Activated naive CD4-positive, alpha-beta T cell treated with anti-CD3 and anti-CD28 coated beads for 36 hours (primary cell): ENCODE data around the gene PAQR6. TPM values are rescaled to one million over a fixed set of nuclear protein-coding genes. Genes with fewer than 3 reads are reported as not detected.

ENCODE experiments used
- CTCF ChIA-PET: fragments of 350-600 bp; sonication (Branson Sonifier 250); formaldehyde crosslinking; loops from one replicate; lab custom pipeline; 2021; ENCODE audit warnings: antibody characterized with exemption; lab: Charles Lee
- DNase-seq: peaks from one replicate; pipeline ENCODE4 v3.0.0-alpha.2; 2020
- H3K27ac Mint-ChIP-seq: one replicate; pipeline ENCODE4 v1.8.0; 2021; ENCODE audit warnings: mild to moderate bottlenecking, mixed read lengths
- H3K27me3 Mint-ChIP-seq: one replicate; pipeline ENCODE4 v1.8.0; 2021; ENCODE audit warnings: low read depth, mixed read lengths
- H3K36me3 Mint-ChIP-seq: one replicate; pipeline ENCODE4 v1.8.0; 2021; ENCODE audit warnings: low read depth, mixed read lengths
- H3K4me1 Mint-ChIP-seq: one replicate; pipeline ENCODE4 v1.8.0; 2021; ENCODE audit warnings: low read depth, mixed read lengths
- H3K4me3 Mint-ChIP-seq: one replicate; pipeline ENCODE4 v1.8.0; 2021; ENCODE audit warnings: mild to moderate bottlenecking, moderate library complexity, mixed read lengths
- H3K9me3 Mint-ChIP-seq: one replicate; pipeline ENCODE4 v1.8.0; 2021; ENCODE audit warnings: mixed read lengths
- intact Hi-C: fragments of 100-400 bp; cut with micrococcal nuclease; formaldehyde crosslinking; loops from one replicate; pipeline ENCODE4 v1.15.1; 2023
- total RNA-seq, 2 experiments: library from RNA; stranded (reverse); gene quantifications; one replicate each; pipeline ENCODE4 v1.2.3, GENCODE V29; 2021

Gene PAQR6
- 1 to 10 TPM; 3.7 to 4.2 TPM for total RNA-seq

DNA sequence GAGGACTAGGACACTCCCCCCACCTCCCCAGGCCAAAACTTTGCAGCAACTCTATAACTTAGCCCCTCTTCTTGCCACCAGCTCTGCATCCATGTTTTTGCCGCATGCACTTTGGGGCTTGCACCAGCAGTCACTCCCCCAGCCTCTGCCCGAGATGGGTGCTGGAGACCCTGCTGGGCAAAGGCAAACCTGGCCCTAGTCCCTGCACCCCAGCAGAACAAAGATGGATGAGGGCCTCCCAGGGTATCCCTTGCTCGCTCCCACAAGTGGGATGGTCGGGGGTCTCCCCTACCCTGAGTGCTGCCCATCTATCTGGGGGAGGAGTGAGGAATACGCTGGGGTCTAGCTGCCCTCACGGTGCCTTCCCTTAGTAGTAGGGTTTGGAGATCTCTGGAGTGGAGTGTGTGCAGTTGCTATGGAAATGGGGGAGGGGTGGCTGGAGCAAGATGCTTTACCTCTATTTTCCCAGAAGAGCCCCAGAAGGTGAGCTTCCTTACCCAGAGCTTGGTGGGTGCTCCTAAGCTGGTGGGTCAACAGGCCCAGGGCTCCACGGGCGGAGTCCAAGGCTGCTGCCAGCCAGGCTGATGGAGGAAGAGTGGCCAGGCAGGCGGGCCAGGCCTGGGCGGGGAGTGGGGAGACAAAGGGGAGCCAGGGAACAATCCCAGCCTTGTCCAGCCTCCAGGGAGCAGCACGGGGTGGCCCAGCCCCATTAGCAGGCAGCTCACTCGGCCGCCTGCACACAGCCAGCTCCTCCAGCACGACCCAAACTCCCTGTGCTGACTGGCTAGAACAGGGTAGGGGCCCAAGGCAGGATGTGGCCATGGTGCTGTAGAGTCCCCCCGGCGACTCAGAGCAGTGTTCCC, at the start of gene PAQR6:
PAQR6 (minus strand) TSS at position 597 of the 863 bp plus-strand sequence. CDS start 1,325 bp downstream, outside the sequence.
- Mint-ChIP-seq H3K27me3 (no peaks in the 10 kb centered on the region), H3K4me3 (no peak within 1 kb of the TSS), H3K36me3 (peaks cover 7% of the 10 kb centered on the region), H3K4me1 (peaks cover 11% of the 10 kb centered on the region), H3K27ac (no peak within 1 kb of the TSS), H3K9me3 (no peaks in the 10 kb centered on the region)
- DNase-seq: no peak
- intact Hi-C loops: no loop called here
- CTCF ChIA-PET: interaction anchor here (1.0 kb wide), 1 partner anchor 12 kb away, joined by 3 read pairs; no protein-coding TSS in a partner anchor

GRCh38 chr1:156295391-156295947, 47.6 kb upstream of the PAQR6 start, which contains the start of gene GLMP:
Gene GLMP (minus strand): TSS chr1:156295679. CDS start chr1:156295645, 34 bp downstream.
- Mint-ChIP-seq H3K9me3 (no peaks in the 10 kb centered on the region), H3K27me3 (no peaks in the 10 kb centered on the region), H3K27ac (no peak within 1 kb of the TSS), H3K4me1 (peaks cover 18% of the 10 kb centered on the region), H3K4me3 (peak within 1 kb of the TSS; percentile 84), H3K36me3 (peaks cover 2% of the 10 kb centered on the region)
- peak; percentile 77 for DNase-seq
- CTCF ChIA-PET: no interaction called here
- intact Hi-C loops: loop anchor here (1.0 to 5.0 kb wide), 2 partner anchors 13 to 42 kb away; partner anchors contain the start of genes CCT3, SMG5 and TSACC

- no peaks in the 10 kb centered on the region for H3K27me3 Mint-ChIP-seq
- intact Hi-C loops: no loop called here
- CTCF ChIA-PET: no interaction called here
- DNase-seq: no peak
- H3K36me3 Mint-ChIP-seq: peaks cover 5% of the 10 kb centered on the region
- H3K4me3 Mint-ChIP-seq: no peak overlapping the region
- peaks cover 18% of the 10 kb centered on the region for H3K4me1 Mint-ChIP-seq
- no peaks in the 10 kb centered on the region for H3K9me3 Mint-ChIP-seq
- H3K27ac Mint-ChIP-seq: no peak overlapping the region
Measured at GRCh38 chr1:156293895-156294294, 46.0 kb upstream of the PAQR6 start.

DNA sequence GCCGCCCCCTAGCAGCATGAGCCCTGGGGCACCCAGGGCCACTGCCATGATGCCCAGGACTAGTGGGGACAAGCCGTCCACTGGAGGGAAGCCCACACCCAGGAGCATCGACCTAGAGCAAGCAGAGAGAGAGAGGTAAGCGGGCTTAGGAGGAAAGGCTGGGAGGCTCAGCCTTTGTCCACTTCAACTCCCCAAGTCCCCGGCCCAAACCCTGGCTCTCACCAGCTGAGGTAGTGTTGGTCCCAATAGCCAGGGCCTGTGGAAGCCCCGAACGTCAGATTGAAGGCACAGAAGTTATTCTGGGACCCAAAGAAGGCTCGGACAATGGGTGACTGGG, 45.2 kb upstream of the PAQR6 start:
- H3K27ac Mint-ChIP-seq: no peak overlapping the region
- H3K9me3 Mint-ChIP-seq: no peaks in the 10 kb centered on the region
- intact Hi-C loops: no loop called here
- no peaks in the 10 kb centered on the region for H3K27me3 Mint-ChIP-seq
- H3K36me3 Mint-ChIP-seq: peaks cover 5% of the 10 kb centered on the region
- peaks cover 18% of the 10 kb centered on the region for H3K4me1 Mint-ChIP-seq
- DNase-seq: no peak
- CTCF ChIA-PET: no interaction called here
- H3K4me3 Mint-ChIP-seq: no peak overlapping the region

GRCh38 chr1:156291226-156292061, 43.6 kb upstream of the PAQR6 start:
- Mint-ChIP-seq H3K36me3 (peaks cover 5% of the 10 kb centered on the region), H3K4me3 (no peak overlapping the region)

DNA sequence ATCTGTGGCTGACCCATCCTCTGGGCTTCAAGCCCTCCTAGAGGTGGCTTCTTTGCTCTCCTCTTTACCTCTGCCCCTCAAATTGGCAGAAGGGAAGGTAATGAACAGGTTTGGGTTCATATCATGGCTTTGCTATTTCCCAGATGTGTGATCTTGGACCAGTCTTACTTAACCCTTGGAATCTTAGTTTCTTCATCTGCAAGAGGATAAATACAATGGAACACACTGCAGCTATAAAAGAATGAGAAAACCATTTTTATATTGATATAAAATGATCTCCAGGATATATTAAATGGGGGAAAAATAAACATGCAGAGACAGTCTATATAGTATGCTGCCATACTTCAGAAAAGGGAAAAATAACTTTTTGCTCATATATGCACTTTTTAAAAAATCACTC, 42.0 kb upstream of the PAQR6 start:
- H3K27me3 Mint-ChIP-seq: no peaks in the 10 kb centered on the region
- intact Hi-C loops: no loop called here
- H3K9me3 Mint-ChIP-seq: no peaks in the 10 kb centered on the region
- CTCF ChIA-PET: no interaction called here
- no peak overlapping the region for H3K27ac Mint-ChIP-seq
- no peak overlapping the region for H3K4me3 Mint-ChIP-seq
- no peak for DNase-seq
- H3K36me3 Mint-ChIP-seq: peaks cover 7% of the 10 kb centered on the region
- H3K4me1 Mint-ChIP-seq: peaks cover 10% of the 10 kb centered on the region

More at GRCh38 chr1:156291226-156292061, 43.6 kb upstream of the PAQR6 start:
- intact Hi-C loops: no loop called here
- DNase-seq: no peak
- peaks cover 18% of the 10 kb centered on the region for H3K4me1 Mint-ChIP-seq
- H3K27me3 Mint-ChIP-seq: no peaks in the 10 kb centered on the region
- CTCF ChIA-PET: no interaction called here
- H3K9me3 Mint-ChIP-seq: no peaks in the 10 kb centered on the region
- H3K27ac Mint-ChIP-seq: no peak overlapping the region

- DNase-seq: no peak
- Mint-ChIP-seq H3K4me1 (peaks cover 17% of the 10 kb centered on the region), H3K36me3 (peaks cover 7% of the 10 kb centered on the region), H3K9me3 (no peaks in the 10 kb centered on the region), H3K27me3 (no peaks in the 10 kb centered on the region), H3K4me3 (no peak overlapping the region), H3K27ac (no peak overlapping the region)
- CTCF ChIA-PET: interaction anchor here (1.6 kb wide), 1 partner anchor 159 kb away, joined by 4 read pairs; no protein-coding TSS in a partner anchor
- intact Hi-C loops: no loop called here
Measured at GRCh38 chr1:156286061-156286460, 38.2 kb upstream of the PAQR6 start.

- Mint-ChIP-seq H3K36me3 (peaks cover 7% of the 10 kb centered on the region), H3K9me3 (no peaks in the 10 kb centered on the region), H3K4me3 (no peak overlapping the region), H3K27me3 (no peaks in the 10 kb centered on the region), H3K27ac (no peak overlapping the region), H3K4me1 (peaks cover 23% of the 10 kb centered on the region)
- DNase-seq: no peak
- intact Hi-C loops: no loop called here
- CTCF ChIA-PET: interaction anchor here (1.0 to 1.6 kb wide), 2 partner anchors 21 to 160 kb away, joined by 3 to 4 read pairs; no protein-coding TSS in a partner anchor
Measured at GRCh38 chr1:156285437-156285836, 37.6 kb upstream of the PAQR6 start.

DNA sequence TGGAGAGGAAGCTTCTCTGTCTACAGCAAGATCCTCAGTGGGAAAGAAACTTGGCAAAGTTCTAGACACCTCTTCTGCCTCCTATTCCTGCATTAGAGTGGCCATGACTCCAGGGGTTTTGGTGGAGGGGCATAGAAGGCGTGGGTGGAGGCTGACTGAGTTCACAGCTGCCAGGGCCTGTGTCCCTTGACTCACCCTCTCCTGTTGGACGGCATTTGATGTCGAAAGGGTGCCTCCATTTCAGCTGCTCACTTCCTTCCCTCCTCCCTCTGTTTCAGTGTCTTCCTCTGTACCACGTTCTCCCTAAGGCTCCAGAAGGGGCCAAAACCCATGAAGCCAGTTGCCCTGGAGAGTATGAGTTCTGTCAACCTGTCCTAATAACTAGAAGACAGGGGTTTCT, 36.9 kb upstream of the PAQR6 start:
- CTCF ChIA-PET: interaction anchor here (1.0 kb wide), 2 partner anchors 22 to 193 kb away, joined by 3 read pairs; no protein-coding TSS in a partner anchor
- Mint-ChIP-seq H3K27ac (no peak overlapping the region), H3K9me3 (no peaks in the 10 kb centered on the region), H3K27me3 (no peaks in the 10 kb centered on the region), H3K36me3 (peaks cover 6% of the 10 kb centered on the region), H3K4me3 (no peak overlapping the region), H3K4me1 (peaks cover 27% of the 10 kb centered on the region)
- intact Hi-C loops: loop anchor here (5.0 kb wide), 1 partner anchor 57 kb away; no protein-coding TSS in a partner anchor
- DNase-seq: no peak

GRCh38 chr1:156284112-156284511, 36.3 kb upstream of the PAQR6 start, which contains the start of gene TMEM79:
Gene TMEM79 (plus strand): TSS chr1:156284325. CDS start chr1:156285227, 902 bp downstream.
- Mint-ChIP-seq H3K9me3 (no peaks in the 10 kb centered on the region), H3K4me1 (peaks cover 27% of the 10 kb centered on the region), H3K27me3 (no peaks in the 10 kb centered on the region), H3K4me3 (peak within 1 kb of the TSS; percentile 99), H3K27ac (peak within 1 kb of the TSS; percentile 92), H3K36me3 (peaks cover 4% of the 10 kb centered on the region)
- intact Hi-C loops: loop anchor here (5.0 kb wide), 1 partner anchor 57 kb away; no protein-coding TSS in a partner anchor
- no peak for DNase-seq
- CTCF ChIA-PET: interaction anchor here (1.0 to 2.0 kb wide), 7 partner anchors 12 to 197 kb away, joined by 3 to 5 read pairs (median 3); no protein-coding TSS in a partner anchor

DNA sequence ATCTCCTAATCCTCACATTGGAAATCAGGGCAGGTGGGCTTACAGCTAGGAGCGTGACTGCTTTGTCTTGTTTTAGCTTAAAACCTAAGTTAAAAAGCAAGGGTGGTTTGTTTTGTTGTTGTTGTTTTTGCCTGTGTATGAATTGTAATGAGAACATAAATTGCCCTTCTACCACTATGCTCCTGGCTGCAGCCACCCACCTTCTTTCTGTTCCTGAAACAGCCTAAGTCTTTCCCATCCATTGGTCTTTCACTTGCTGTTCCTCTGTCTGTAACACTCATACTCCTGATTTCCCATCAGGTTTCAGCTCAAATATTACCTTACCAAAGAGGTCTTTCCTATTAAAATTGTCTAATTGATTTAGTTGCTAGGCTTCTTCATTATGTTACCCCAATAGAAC, 35.7 kb upstream of the PAQR6 start:
- H3K4me3 Mint-ChIP-seq: peak overlapping the region; percentile 99
- no peaks in the 10 kb centered on the region for H3K27me3 Mint-ChIP-seq
- CTCF ChIA-PET: interaction anchor here (0.6 to 2.0 kb wide), 13 partner anchors 12 to 227 kb away, joined by 3 to 5 read pairs (median 3); partner anchors contain the start of gene CCT3
- H3K36me3 Mint-ChIP-seq: peaks cover 4% of the 10 kb centered on the region
- DNase-seq: no peak
- peaks cover 27% of the 10 kb centered on the region for H3K4me1 Mint-ChIP-seq
- no peaks in the 10 kb centered on the region for H3K9me3 Mint-ChIP-seq
- H3K27ac Mint-ChIP-seq: peak overlapping the region; percentile 48
- intact Hi-C loops: loop anchor here (2.0 to 5.0 kb wide), 3 partner anchors 56 to 217 kb away; partner anchors contain the start of gene MEF2D
